ENCODE results near the gene CBFB. TPM values are rescaled to one million over a fixed set of nuclear protein-coding genes. Genes with fewer than 3 reads are reported as not detected.

Gene CBFB
- total and polyA plus RNA-seq, 2 of the 13 experiments (the other 11 are each of a cell fraction or from before 2014, with no cell fraction given) = 22.1 to 70.8 TPM

GRCh38 chr16:67022531-67023214, 6.3 kb upstream of the CBFB start (continued):
- TF ChIP-seq SOX13 (IDR thresholded peaks at IDR 0.05) (no peak), SOX13 (CRISPR knock-in tag; conservative IDR thresholded peaks at IDR 0.05 in 1 of 2, IDR thresholded peaks at IDR 0.05 in 1 of 2) (peak in 1 of 2 experiments; percentile 32; a peak in 1 of 4 replicates), AKAP8 (CRISPR knock-in tag; IDR thresholded peaks at IDR 0.05) (no peak), SSRP1 (CRISPR knock-in tag; IDR thresholded peaks at IDR 0.05) (no peak), NRL (CRISPR knock-in tag; IDR thresholded peaks at IDR 0.05; ENCODE audit: borderline replicate concordance) (no peak), ZFP41 (CRISPR knock-in tag; IDR thresholded peaks at IDR 0.05; ENCODE audit: borderline replicate concordance) (no peak), HIVEP1 (CRISPR knock-in tag; IDR thresholded peaks at IDR 0.05) (no peak), FOXA3 (CRISPR knock-in tag; IDR thresholded peaks at IDR 0.05) (peak; percentile 21; the same call in 1 of the 2 replicates), ETV5 (CRISPR knock-in tag; IDR thresholded peaks at IDR 0.05; ENCODE audit: borderline replicate concordance) (peak; percentile 23; the same call in 1 of the 2 replicates), SMC3 (IDR thresholded peaks at IDR 0.05; ENCODE audit: low read length) (no peak), CHD4 (IDR thresholded peaks at IDR 0.05; ENCODE audit: borderline replicate concordance, low read length) (no peak), ISL2 (CRISPR knock-in tag; IDR thresholded peaks at IDR 0.05) (no peak), SALL1 (CRISPR knock-in tag; IDR thresholded peaks at IDR 0.05) (no peak), ZNF10 (CRISPR knock-in tag; IDR thresholded peaks at IDR 0.05; ENCODE audit: borderline replicate concordance, low read depth) (no peak), ZNF547 (CRISPR knock-in tag; IDR thresholded peaks at IDR 0.05) (no peak), BCL6 (CRISPR knock-in tag; IDR thresholded peaks at IDR 0.05) (0 out of 2 replicates have a peak, but pooled peaks have one; percentile 17), HIC2 (CRISPR knock-in tag; IDR thresholded peaks at IDR 0.05; ENCODE audit: low read depth) (no peak)
- TF ChIP-seq, protein P1, sequence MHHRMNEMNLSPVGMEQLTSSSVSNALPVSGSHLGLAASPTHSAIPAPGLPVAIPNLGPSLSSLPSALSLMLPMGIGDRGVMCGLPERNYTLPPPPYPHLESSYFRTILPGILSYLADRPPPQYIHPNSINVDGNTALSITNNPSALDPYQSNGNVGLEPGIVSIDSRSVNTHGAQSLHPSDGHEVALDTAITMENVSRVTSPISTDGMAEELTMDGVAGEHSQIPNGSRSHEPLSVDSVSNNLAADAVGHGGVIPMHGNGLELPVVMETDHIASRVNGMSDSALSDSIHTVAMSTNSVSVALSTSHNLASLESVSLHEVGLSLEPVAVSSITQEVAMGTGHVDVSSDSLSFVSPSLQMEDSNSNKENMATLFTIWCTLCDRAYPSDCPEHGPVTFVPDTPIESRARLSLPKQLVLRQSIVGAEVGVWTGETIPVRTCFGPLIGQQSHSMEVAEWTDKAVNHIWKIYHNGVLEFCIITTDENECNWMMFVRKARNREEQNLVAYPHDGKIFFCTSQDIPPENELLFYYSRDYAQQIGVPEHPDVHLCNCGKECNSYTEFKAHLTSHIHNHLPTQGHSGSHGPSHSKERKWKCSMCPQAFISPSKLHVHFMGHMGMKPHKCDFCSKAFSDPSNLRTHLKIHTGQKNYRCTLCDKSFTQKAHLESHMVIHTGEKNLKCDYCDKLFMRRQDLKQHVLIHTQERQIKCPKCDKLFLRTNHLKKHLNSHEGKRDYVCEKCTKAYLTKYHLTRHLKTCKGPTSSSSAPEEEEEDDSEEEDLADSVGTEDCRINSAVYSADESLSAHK (CRISPR knock-in tag; IDR thresholded peaks at IDR 0.05; ENCODE audit: borderline replicate concordance) = no peak
- TF ChIP-seq, protein P2, sequence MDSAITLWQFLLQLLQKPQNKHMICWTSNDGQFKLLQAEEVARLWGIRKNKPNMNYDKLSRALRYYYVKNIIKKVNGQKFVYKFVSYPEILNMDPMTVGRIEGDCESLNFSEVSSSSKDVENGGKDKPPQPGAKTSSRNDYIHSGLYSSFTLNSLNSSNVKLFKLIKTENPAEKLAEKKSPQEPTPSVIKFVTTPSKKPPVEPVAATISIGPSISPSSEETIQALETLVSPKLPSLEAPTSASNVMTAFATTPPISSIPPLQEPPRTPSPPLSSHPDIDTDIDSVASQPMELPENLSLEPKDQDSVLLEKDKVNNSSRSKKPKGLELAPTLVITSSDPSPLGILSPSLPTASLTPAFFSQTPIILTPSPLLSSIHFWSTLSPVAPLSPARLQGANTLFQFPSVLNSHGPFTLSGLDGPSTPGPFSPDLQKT (CRISPR knock-in tag; IDR thresholded peaks at IDR 0.05; ENCODE audit: borderline replicate concordance) = no peak
- TF ChIP-seq, protein P3, sequence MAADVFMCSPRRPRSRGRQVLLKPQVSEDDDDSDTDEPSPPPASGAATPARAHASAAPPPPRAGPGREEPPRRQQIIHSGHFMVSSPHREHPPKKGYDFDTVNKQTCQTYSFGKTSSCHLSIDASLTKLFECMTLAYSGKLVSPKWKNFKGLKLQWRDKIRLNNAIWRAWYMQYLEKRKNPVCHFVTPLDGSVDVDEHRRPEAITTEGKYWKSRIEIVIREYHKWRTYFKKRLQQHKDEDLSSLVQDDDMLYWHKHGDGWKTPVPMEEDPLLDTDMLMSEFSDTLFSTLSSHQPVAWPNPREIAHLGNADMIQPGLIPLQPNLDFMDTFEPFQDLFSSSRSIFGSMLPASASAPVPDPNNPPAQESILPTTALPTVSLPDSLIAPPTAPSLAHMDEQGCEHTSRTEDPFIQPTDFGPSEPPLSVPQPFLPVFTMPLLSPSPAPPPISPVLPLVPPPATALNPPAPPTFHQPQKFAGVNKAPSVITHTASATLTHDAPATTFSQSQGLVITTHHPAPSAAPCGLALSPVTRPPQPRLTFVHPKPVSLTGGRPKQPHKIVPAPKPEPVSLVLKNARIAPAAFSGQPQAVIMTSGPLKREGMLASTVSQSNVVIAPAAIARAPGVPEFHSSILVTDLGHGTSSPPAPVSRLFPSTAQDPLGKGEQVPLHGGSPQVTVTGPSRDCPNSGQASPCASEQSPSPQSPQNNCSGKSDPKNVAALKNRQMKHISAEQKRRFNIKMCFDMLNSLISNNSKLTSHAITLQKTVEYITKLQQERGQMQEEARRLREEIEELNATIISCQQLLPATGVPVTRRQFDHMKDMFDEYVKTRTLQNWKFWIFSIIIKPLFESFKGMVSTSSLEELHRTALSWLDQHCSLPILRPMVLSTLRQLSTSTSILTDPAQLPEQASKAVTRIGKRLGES (CRISPR knock-in tag; IDR thresholded peaks at IDR 0.05; ENCODE audit: borderline replicate concordance) = no peak
